IMR-90 (cell line): ENCODE data around the gene TICAM2. TPM values are rescaled to one million over a fixed set of nuclear protein-coding genes. Genes with fewer than 3 reads are reported as not detected.

Experiments
- ATAC-seq: fragments of 200-7000 bp; cut with Tn5 transposase; 2 replicates; pipeline ENCODE4 v1.9.1; 2020; ENCODE audit warnings: low read depth, mild to moderate bottlenecking, moderate library complexity
- BruUV-seq: library from RNA; stranded (reverse); fragments of 400-500 nt; replicated peaks from 2 replicates; lab custom pipeline; 2021; lab: Mats Ljungman, UMichigan
- CTCF ChIA-PET: fragments of 300-600 bp; formaldehyde crosslinking; extraction: SDS; loops from one replicate; lab custom pipeline; 2021; ENCODE audit warnings: antibody characterized with exemption; lab: Yijun Ruan, JAX
- POLR2A ChIA-PET: fragments of 300-600 bp; sonication (Branson Sonifier 250); formaldehyde crosslinking; loops from one replicate; lab custom pipeline; 2022; ENCODE audit warnings: antibody characterized with exemption; ENCODE audit not compliant: unreplicated experiment; lab: Charles Lee
- DNase-seq: peaks from one replicate; pipeline ENCODE4 v3.0.0; 2013
- H2AFZ ChIP-seq: replicated peaks from 2 replicates; pipeline ENCODE3; 2013; ENCODE audit warnings: low read length, mild to moderate bottlenecking; ENCODE audit not compliant: poor library complexity
- H2AK5ac ChIP-seq: 2 replicates; pipeline ENCODE4 v1.6.1; 2013; ENCODE audit warnings: low read depth, low read length, inconsistent platforms
- H2AK9ac ChIP-seq: replicated peaks from 2 replicates; pipeline ENCODE3; 2013; ENCODE audit warnings: mild to moderate bottlenecking, low read depth, low read length, moderate library complexity; ENCODE audit not compliant: poor library complexity
- H2BK120ac ChIP-seq: 2 replicates; pipeline ENCODE4 v1.6.1; 2013; ENCODE audit warnings: low read depth, low read length, inconsistent platforms
- H2BK15ac ChIP-seq: 3 replicates; pipeline ENCODE4 v1.6.1; 2013; ENCODE audit warnings: low read depth, low read length, inconsistent platforms
- H2BK20ac ChIP-seq: 2 replicates; pipeline ENCODE4 v1.6.1; 2013; ENCODE audit warnings: low read depth, mild to moderate bottlenecking, inconsistent platforms, low read length, moderate library complexity
- H2BK5ac ChIP-seq: 2 replicates; pipeline ENCODE4 v1.6.1; 2013; ENCODE audit warnings: mild to moderate bottlenecking, low read depth, low read length, inconsistent platforms; ENCODE audit not compliant: poor library complexity, severe bottlenecking
- H3K14ac ChIP-seq: replicated peaks from 2 replicates; pipeline ENCODE4 v1.6.1; 2013; ENCODE audit warnings: low read depth, low read length, inconsistent platforms
- H3K18ac ChIP-seq: 2 replicates; pipeline ENCODE4 v1.6.1; 2013; ENCODE audit warnings: low read depth, low read length, control low read depth
- H3K23ac ChIP-seq: 2 replicates; pipeline ENCODE4 v1.6.1; 2013; ENCODE audit warnings: low read depth, low read length, inconsistent platforms
- H3K27ac ChIP-seq: 2 replicates; pipeline ENCODE4 v1.5.1; 2013; ENCODE audit warnings: mild to moderate bottlenecking, control low read depth, low read length; ENCODE audit not compliant: insufficient read depth
- H3K27me3 ChIP-seq: 2 replicates; pipeline ENCODE4 v1.6.1; 2013; ENCODE audit warnings: low read length; ENCODE audit not compliant: control insufficient read depth, insufficient read depth
- H3K36me3 ChIP-seq: 2 replicates; pipeline ENCODE4 v1.6.1; 2013; ENCODE audit warnings: low read length, mixed read lengths; ENCODE audit not compliant: control insufficient read depth, insufficient read depth
- H3K4ac ChIP-seq: 2 replicates; pipeline ENCODE4 v1.6.1; 2013; ENCODE audit warnings: low read depth, low read length, inconsistent platforms
- H3K4me1 ChIP-seq: 2 replicates; pipeline ENCODE4 v1.6.1; 2013; ENCODE audit warnings: low read length, mixed read lengths; ENCODE audit not compliant: control insufficient read depth, insufficient read depth
- H3K4me2 ChIP-seq: 2 replicates; pipeline ENCODE4 v1.6.1; 2013; ENCODE audit warnings: low read depth, mild to moderate bottlenecking, control low read depth, low read length, moderate library complexity
- H3K4me3 ChIP-seq: 2 replicates; pipeline ENCODE4 v1.5.1; 2013; ENCODE audit warnings: low read depth, mild to moderate bottlenecking, control low read depth, low read length, moderate library complexity; ENCODE audit not compliant: insufficient read depth
- H3K56ac ChIP-seq: 2 replicates; pipeline ENCODE4 v1.6.1; 2013; ENCODE audit warnings: low read length, inconsistent platforms; ENCODE audit not compliant: insufficient read depth; ENCODE audit errors: extremely low read depth
- H3K79me1 ChIP-seq, 2 experiments: 2 replicates each; pipeline ENCODE4 v1.6.1; 2013; ENCODE audit warnings: low read length in 2 of 2, inconsistent platforms in 1 of 2, low read depth in 1 of 2
- H3K9ac ChIP-seq: 2 replicates; pipeline ENCODE4 v1.6.1; 2013; ENCODE audit warnings: low read depth, low read length, control low read depth
- H3K9me1 ChIP-seq: 2 replicates; pipeline ENCODE4 v1.6.1; 2013; ENCODE audit warnings: low read length, inconsistent platforms; ENCODE audit not compliant: insufficient read depth
- H3K9me3 ChIP-seq: 2 replicates; pipeline ENCODE4 v1.6.1; 2013; ENCODE audit warnings: low read length; ENCODE audit not compliant: control insufficient read depth, insufficient read depth
- H4K20me1 ChIP-seq: 2 replicates; pipeline ENCODE4 v1.6.1; 2013; ENCODE audit warnings: low read length, inconsistent platforms; ENCODE audit not compliant: insufficient read depth
- H4K5ac ChIP-seq: 2 replicates; pipeline ENCODE4 v1.6.1; 2013; ENCODE audit warnings: mild to moderate bottlenecking, low read depth, low read length, control low read depth
- H4K8ac ChIP-seq, 2 experiments: 2 replicates each; pipeline ENCODE4 v1.6.1; 2013; ENCODE audit warnings: low read depth in 2 of 2, low read length in 2 of 2, control low read depth in 1 of 2, inconsistent platforms in 1 of 2
- H4K91ac ChIP-seq: 2 replicates; pipeline ENCODE4 v1.6.1; 2013; ENCODE audit warnings: low read depth, low read length, inconsistent platforms; ENCODE audit not compliant: insufficient read depth
- BHLHE40 ChIP-seq: fragments of 150-350 bp; IDR thresholded peaks from 2 replicates; pipeline ENCODE4 v1.6.1; 2016; ENCODE audit warnings: mild to moderate bottlenecking, low read depth, low read length
- CEBPB ChIP-seq: IDR thresholded peaks from 2 replicates; pipeline ENCODE4 v1.6.1; 2012; ENCODE audit warnings: low read depth, low read length, improper control_type of control experiment
- MAZ ChIP-seq: IDR thresholded peaks from 2 replicates; pipeline ENCODE4 v1.6.1; 2012; ENCODE audit warnings: low read depth, mild to moderate bottlenecking, low read length, improper control_type of control experiment, moderate library complexity, borderline replicate concordance
- NFE2L2 ChIP-seq: fragments of 150-350 bp; IDR thresholded peaks from 2 replicates; pipeline ENCODE4 v1.6.1; 2016; ENCODE audit warnings: low read depth, mild to moderate bottlenecking, low read length
- RAD21 ChIP-seq: IDR thresholded peaks from 2 replicates; pipeline ENCODE4 v1.6.1; 2012; ENCODE audit warnings: low read length, improper control_type of control experiment
- WGBS, 2 experiments: methylation state at CpG; one replicate each; pipeline versions ENCODE4 v1.1.5 to v1.1.7; 2013; ENCODE audit warnings: missing lambda C conversion rate in 2 of 2; ENCODE audit not compliant: insufficient read length in 1 of 2; ENCODE audit errors: extremely low coverage in 2 of 2; 5-methylcytosine and 5-hydroxymethylcytosine counted together
- dilution Hi-C: fragments of 300-500 bp; cut with HindIII; formaldehyde crosslinking; loops from one replicate; pipeline ENCODE4 v1.14.3; 2018; ENCODE audit warnings: low sequenced_read_pairs; ENCODE audit not compliant: unreplicated experiment
- in situ Hi-C: fragments of 300-500 bp; cut with MboI; formaldehyde crosslinking; loops from 3 replicates; pipeline ENCODE4 v1.14.3; 2019; ENCODE audit warnings: low sequenced_read_pairs, inconsistent platforms, mixed read lengths
- intact Hi-C: fragments of 100-400 bp; cut with micrococcal nuclease; formaldehyde crosslinking; loops from 2 replicates; pipeline ENCODE4 v1.10.0; 2022
- polyA plus RNA-seq, 3 experiments: library from polyadenylated mRNA; depleted of rRNA; stranded (reverse); fragments of >200 nt; gene quantifications; 2 replicates each; pipeline ENCODE4 v1.2.3, GENCODE V29; 2012; ENCODE audit warnings: low replicate concordance in 1 of 3
- total RNA-seq: library from RNA; depleted of rRNA; stranded (reverse); fragments of >200 nt; gene quantifications from 2 replicates; pipeline ENCODE4 v1.2.3, GENCODE V29; 2012
- TF ChIP-seq, protein P1 (sequence below): fragments of 150-350 bp; IDR thresholded peaks from 2 replicates; pipeline ENCODE4 v1.6.1; 2016; ENCODE audit warnings: low read depth, mild to moderate bottlenecking, low read length, moderate library complexity, borderline replicate concordance

Gene TICAM2
- total and polyA plus RNA-seq, 2 of the 4 experiments (the other 2 are of a cell fraction): 2.9 to 4.3 TPM

DNA sequence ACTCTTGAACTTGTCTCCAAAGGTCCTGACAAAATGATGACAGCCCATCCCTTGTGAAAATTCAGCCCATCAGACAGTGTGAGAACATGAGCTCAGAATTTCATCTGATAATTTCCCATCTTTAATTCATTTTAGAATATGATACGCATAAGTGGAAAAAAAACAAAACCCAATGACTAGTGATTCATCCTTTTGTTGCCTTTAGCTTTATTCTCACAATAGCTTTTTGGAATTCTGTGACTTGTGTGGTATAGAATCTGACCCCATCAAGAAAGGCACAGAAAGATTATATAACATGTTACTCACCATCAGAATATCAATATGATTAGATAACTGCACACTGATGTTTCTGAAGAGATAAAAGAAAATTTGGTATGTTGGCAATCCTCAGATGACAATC is 39.7 kb upstream of the TICAM2 start:
- no peak overlapping the region for H2AK9ac ChIP-seq
- TF ChIP-seq BHLHE40 (no peak), MAZ (no peak), RAD21 (no peak), CEBPB (no peak), NFE2L2 (no peak)
- TF ChIP-seq, protein P1, sequence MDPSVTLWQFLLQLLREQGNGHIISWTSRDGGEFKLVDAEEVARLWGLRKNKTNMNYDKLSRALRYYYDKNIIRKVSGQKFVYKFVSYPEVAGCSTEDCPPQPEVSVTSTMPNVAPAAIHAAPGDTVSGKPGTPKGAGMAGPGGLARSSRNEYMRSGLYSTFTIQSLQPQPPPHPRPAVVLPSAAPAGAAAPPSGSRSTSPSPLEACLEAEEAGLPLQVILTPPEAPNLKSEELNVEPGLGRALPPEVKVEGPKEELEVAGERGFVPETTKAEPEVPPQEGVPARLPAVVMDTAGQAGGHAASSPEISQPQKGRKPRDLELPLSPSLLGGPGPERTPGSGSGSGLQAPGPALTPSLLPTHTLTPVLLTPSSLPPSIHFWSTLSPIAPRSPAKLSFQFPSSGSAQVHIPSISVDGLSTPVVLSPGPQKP: no peak
- no peak overlapping the region for H2AK5ac ChIP-seq
- H3K56ac ChIP-seq: no peak overlapping the region
- POLR2A ChIA-PET: no interaction called here
- DNase-seq: peak; percentile 11
- H3K14ac ChIP-seq: no peak overlapping the region
- no peak overlapping the region for H4K5ac ChIP-seq
- CTCF ChIA-PET: interaction anchor here (0.7 to 1.1 kb wide), 2 partner anchors 190 to 198 kb away, joined by 3 read pairs; no protein-coding TSS in a partner anchor
- H4K91ac ChIP-seq: no peak overlapping the region
- H4K8ac ChIP-seq: no peak overlapping the region
- no peak overlapping the region for H2BK20ac ChIP-seq
- no peak overlapping the region for H3K4ac ChIP-seq
- in situ Hi-C loops: loop anchor here (10.0 kb wide), 1 partner anchor 173 kb away; the partner anchor contains the start of gene CDO1
- no peak overlapping the region for H2BK120ac ChIP-seq
- dilution Hi-C loops: no loop called here
- intact Hi-C loops: no loop called here
- H3K36me3 ChIP-seq: no peaks in the 10 kb centered on the region
- no peak overlapping the region for H3K4me2 ChIP-seq
- no peak overlapping the region for H2BK5ac ChIP-seq
- H2BK15ac ChIP-seq: no peak overlapping the region
- no peaks in the 10 kb centered on the region for H3K4me1 ChIP-seq
- H3K27ac ChIP-seq: no peak overlapping the region
- H4K20me1 ChIP-seq: no peaks in the 10 kb centered on the region
- no peak overlapping the region for H3K9ac ChIP-seq
- BruUV-seq: no TSS peak
- H3K27me3 ChIP-seq: peaks cover 24% of the 10 kb centered on the region
- ATAC-seq: no peak
- H3K9me3 ChIP-seq: no peaks in the 10 kb centered on the region
- no peak overlapping the region for H3K4me3 ChIP-seq
- WGBS, 2 experiments: no CpG with 5 or more reads among the region's 1 CpG
- H3K79me1 ChIP-seq: no peaks in the 10 kb centered on the region
- no peak overlapping the region for H3K18ac ChIP-seq
- no peak overlapping the region for H2AFZ ChIP-seq
- no peaks in the 10 kb centered on the region; the same call in 1 of the 2 replicates for H3K9me1 ChIP-seq
- no peak overlapping the region for H3K23ac ChIP-seq
